ENCODE measurements around the gene AP4E1. TPM values are rescaled to one million over a fixed set of nuclear protein-coding genes. Genes with fewer than 3 reads are reported as not detected.
"Not testable (repeated sequence)": the region's sequence is repeated elsewhere in the genome, so short reads cannot be mapped to it uniquely, and the experiment has no call there.

AP4E1 gene
- total RNA-seq, 1 donor from 2014 or later: 4.4 TPM

GRCh38 chr15:50943638-50944037, 35.2 kb downstream of the AP4E1 start:
- DNase-seq (ENCODE audit: low spot score) (no peak), ATAC-seq (no peak)

DNA sequence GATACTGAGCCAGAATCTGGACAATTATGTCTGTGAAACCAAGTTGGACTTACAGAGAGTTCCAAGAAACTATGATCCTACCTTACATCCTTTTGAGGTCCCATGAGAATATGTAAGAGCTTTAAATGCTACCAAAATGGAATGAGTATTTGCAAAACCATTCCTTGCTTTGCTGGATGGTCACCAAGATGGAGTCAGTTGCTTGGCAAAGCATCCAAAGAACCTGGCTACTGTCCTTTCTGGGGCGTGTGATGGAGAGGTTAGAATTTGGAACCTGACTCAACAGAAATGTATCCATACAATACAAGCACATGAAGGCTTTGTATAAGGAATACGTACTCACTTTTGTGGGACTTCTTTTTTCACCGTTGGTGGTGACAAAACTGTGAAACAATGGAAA, 36.2 kb downstream of the AP4E1 start:
- DNase-seq (ENCODE audit: low spot score): no peak
- ATAC-seq: no peak

- ATAC-seq (no peak), DNase-seq (ENCODE audit: low spot score) (no peak)
Measured at GRCh38 chr15:50945725-50946124, 37.2 kb downstream of the AP4E1 start.

DNA sequence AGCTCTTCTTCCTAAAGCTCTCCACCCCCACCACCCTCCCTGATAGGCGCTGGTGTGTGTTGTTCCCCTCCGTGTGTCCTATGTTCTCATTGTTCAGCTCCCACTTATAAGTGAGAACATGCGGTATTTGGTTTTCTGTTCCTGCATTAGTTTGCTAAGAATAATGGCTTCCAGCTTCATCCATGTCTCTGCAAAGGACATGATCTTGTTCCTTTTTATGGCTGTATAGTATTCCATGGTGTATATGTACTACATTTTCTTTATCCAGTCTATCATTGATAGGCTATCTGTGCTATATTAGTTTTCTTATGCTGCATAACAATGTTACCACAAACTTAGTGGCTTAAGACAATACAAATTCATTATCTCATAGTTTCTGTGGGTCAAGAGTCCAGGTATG, 42.3 kb downstream of the AP4E1 start:
- DNase-seq (ENCODE audit: low spot score); ATAC-seq: not testable (repeated sequence)

DNA sequence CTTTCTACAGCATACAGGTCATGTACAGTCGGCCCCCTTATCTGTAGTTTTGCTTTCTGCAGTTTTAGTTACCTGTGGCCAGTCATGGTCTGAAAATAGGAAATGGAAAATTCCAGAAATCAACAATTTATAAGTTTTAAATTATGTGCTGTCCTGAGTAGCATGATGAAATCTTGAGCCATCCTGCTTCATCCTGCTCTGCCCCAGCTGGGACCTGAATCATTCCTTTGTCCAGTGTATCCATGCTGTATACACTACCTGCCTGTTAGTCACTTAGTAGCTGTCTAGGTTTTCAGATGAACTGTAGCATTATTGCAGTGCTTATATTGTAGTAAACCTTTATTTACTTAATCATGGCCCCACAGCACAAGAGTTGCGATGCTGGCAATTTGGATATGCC, 44.8 kb downstream of the AP4E1 start:
- ATAC-seq (no peak), DNase-seq (ENCODE audit: low spot score) (no peak)

DNA sequence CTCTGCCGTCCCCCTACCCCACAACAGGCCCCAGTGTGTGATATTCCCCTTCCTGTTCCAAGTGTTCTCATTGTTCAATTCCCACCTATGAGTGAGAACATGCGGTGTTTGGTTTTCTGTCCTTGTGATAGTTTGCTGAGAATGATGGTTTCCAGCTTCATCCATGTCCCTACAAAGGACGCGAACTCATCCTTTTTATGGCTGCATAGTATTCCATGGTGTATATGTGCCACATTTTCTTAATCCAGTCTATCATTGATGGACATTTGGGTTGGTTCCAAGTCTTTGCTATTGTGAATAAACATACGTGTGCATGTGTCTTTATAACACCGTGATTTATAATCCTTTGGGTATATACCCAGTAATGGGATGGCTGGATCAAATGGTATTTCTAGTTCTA, 46.4 kb downstream of the AP4E1 start:
- ATAC-seq; DNase-seq (ENCODE audit: low spot score): not testable (repeated sequence)

DNA sequence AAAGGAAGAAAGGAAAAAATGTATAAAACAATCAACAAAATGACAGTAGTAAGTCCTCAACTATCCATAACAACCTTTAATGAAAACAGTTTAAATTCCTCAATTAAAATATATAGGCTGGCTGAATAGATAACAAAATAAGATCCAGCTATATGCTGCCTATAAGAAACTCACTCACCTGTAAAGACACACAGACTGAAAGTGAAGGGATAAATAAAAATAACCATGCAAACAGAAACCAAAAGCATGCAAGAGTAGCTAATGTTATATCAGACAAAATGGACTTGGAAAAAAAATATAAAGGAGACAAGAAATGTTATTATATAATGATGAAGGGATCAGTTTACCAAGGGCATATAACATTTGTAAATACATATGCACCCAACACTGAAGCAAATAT, 51.2 kb downstream of the AP4E1 start:
- no peak for DNase-seq (ENCODE audit: low spot score)

GRCh38 chr15:50964075-50964474, 55.6 kb downstream of the AP4E1 start:
- DNase-seq (ENCODE audit: low spot score) (no peak), ATAC-seq (no peak)

More for the DNA sequence above, 51.2 kb downstream of the AP4E1 start:
- no peak for ATAC-seq

GRCh38 chr15:50968353-50968752, 59.9 kb downstream of the AP4E1 start:
- ATAC-seq (no peak), DNase-seq (ENCODE audit: low spot score) (no peak)

DNA sequence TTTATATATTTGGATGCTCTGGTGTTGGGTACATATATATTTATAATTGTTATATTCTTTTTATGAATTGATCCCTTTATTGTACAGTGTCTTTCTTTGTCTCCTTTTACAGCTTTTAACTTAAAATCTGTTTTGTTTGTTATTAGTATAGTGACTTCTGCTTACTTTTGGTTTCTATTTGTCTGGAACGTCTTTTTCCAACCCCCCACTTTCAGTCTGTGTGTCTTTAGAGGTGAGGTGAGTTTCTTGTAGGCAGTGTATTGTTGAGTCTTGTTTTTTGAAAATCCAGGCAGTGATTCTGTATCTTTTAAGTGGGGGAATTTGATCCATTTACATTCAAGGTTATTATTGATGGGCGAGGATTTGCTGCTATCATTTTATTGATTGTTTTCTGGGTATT, 62.0 kb downstream of the AP4E1 start:
- no peak for DNase-seq (ENCODE audit: low spot score)

GRCh38 chr15:50971115-50971514, 62.6 kb downstream of the AP4E1 start:
- ATAC-seq: no peak

More for the DNA sequence above, 62.0 kb downstream of the AP4E1 start:
- ATAC-seq: no peak

GRCh38 chr15:50971542-50971941, 63.1 kb downstream of the AP4E1 start:
- ATAC-seq (no peak), DNase-seq (ENCODE audit: low spot score) (no peak)

More at GRCh38 chr15:50971115-50971514, 62.6 kb downstream of the AP4E1 start:
- DNase-seq (ENCODE audit: low spot score): no peak

- no peak for DNase-seq (ENCODE audit: low spot score)
Measured at GRCh38 chr15:50973605-50974004, 65.1 kb downstream of the AP4E1 start.

DNA sequence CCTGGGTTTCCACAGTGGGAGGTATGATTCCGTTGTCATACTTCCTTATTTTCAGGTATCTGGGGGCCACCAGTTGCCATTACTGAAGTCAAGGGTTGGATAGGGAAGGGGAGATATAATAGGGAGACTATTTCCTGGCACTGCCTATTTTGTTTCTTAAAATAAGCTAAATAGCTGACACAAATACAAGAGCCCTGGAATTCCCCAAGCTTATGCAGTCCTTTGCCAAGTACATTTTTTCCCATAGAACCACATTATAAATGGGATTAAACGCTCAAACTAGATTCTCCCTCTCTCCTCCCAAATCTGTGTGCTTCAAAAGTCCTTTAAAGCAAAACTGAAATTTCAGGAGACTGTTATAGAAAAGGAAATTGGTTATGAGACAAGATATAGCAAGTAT, 68.7 kb downstream of the AP4E1 start:
- no peak for DNase-seq (ENCODE audit: low spot score)
- ATAC-seq: no peak

More at GRCh38 chr15:50973605-50974004, 65.1 kb downstream of the AP4E1 start:
- no peak for ATAC-seq

GRCh38 chr15:50978580-50978979, 70.1 kb downstream of the AP4E1 start:
- no peak for ATAC-seq
- DNase-seq (ENCODE audit: low spot score): no peak

DNA sequence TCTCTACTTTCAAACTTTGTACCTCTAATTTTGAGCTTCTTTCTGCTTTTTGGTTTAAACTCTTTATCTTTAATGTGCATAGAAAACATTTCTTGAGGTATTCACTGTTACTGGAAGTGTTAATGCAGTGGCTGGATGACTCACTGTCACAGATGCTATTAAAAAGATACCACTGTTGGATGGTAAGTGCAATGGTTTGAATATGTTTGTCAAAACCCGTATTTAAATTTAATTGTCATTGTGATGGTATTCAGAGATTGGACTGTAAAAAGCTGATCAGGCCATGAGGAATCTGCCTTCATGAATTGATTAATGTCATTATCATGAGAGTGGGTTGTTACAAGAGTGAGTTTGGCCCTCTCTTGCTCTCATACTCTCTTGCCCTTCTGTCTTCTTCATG, 70.6 kb downstream of the AP4E1 start:
- DNase-seq (ENCODE audit: low spot score) (no peak), ATAC-seq (no peak)

DNA sequence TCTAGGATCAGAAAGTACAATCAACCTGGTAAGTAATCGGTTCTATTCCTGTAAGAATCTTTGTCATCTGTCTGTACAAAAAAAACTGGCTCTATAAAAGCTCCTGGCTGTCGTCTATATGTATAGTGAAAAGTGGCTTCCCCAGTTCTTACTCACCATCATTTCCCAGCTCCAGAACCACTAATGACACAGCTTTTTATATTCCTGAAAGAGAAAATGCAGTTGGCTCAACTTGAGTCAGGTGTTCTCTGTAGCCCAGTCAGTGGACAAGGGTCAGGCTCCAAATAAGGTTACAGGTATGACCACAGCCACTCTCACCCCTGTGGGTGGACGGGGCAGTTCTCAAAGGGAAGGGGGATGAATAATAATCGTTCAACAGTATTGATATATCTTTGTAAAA, 85.1 kb downstream of the AP4E1 start:
- no peak for ATAC-seq
- no peak for DNase-seq (ENCODE audit: low spot score)

DNA sequence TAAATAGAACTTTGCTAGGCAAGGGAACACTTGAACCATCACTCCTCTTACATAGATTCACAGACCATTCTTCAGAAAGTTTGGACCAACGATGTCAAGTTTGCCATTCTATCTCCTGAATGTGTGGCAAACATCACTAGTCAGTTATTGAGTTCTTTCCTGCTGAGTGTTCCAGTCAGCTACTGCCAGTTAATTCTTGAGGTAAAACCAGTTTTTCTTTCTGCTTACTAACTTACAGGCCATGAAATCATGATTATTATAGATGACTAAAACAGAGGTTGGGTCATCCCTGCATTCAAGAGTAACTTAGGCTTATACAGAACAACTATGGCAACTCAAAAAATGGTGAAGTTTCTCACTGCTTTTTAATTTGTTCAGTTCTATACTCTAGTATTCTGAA, 88.2 kb downstream of the AP4E1 start:
- no peak for DNase-seq (ENCODE audit: low spot score)
- no peak for ATAC-seq

GRCh38 chr15:50997371-50998051, 89.0 kb downstream of the AP4E1 start:
- DNase-seq (ENCODE audit: low spot score) (no peak), ATAC-seq (no peak)

- ATAC-seq (no peak), DNase-seq (ENCODE audit: low spot score) (no peak)
Measured at GRCh38 chr15:51004103-51004551, 95.6 kb downstream of the AP4E1 start.

DNA sequence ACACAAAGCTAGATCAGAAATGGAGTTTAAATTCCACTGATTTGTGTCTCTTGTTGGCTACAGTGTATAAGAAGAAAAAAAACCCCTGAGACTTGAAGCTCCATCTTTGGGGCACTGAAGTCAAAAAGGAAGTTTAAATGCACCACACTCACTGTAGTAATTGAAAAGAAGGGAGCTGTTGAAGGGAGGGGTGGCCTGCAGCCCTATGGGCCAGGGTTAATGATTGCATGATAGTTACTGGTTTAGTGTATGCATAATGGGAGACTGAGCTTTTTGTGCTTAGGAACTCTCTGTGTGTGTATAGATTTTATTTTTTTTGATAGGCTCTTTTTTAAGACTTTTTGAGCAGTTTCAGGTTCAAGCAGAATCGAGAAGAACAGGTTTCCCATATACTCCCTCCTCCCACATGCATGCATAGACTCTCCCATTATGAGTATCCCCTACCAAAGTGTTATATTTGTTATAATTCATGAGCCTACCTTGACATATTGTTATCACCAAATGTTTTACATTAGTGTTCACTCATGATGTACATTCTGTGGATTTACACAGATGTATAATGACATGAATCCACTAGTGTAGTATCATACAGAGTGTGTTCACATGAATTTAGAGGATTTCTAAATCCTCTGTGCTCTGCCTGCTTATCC, 98.0 kb downstream of the AP4E1 start:
- DNase-seq (ENCODE audit: low spot score) (no peak), ATAC-seq (no peak)

GRCh38 chr15:51007131-51007666, 98.7 kb downstream of the AP4E1 start:
- DNase-seq (ENCODE audit: low spot score) (no peak), ATAC-seq (no peak)
